GM21515 (cell line): ENCODE measurements around the gene MTHFR.

Experiments
- ATAC-seq: cut with Tn5 transposase; IDR thresholded peaks from one replicate; pipeline ENCODE4 v1.9.1; 2021; ENCODE audit not compliant: unreplicated experiment

The MTHFR gene

DNA sequence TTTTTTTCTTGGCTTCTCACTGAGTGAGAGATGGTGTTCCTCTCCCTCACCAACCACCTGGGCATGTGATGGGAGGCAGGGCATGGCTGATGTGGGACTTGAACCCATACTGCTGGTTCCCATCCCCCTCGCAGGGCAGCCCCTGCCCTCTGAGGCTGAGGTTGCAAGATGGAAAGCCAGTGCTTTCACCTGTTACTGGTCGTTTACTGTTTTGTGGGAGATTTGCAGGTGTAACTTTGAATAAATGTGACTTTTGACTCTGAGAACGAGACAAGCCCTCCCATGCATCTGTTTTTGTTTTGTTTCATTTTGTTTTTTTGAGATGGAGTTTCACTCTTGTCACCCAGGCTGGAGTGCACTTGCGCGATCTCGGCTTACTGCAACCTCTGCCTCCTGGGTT is 22.2 kb downstream of the MTHFR start:
- no peak for ATAC-seq

DNA sequence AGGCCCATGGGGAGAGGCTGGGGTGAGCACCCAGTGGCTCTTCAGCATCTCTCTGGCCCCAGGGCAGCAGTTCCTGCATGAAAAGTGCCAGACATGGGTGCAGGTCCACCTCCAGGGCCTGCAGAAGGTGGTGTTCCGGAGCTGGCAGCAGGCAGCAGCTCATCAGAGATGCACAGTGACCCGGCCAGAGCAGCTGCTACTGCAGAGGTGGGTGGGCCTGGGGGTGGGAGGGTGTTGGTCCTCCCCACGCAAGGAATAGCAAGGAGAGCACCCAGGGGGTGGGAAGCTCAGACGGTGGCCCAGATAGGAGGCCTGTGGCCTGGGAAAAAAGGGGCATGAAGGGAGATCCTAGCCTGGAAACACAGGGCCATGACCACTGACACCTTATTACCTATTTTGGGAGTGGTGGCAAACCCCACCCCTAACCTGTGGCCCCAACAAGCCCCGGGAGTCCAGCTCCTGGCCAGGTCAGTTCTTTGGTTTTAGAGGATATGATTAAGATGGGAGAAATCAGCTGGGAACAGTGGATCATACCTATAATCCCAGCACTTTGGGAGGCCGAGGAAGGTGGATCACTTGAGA is 23.5 kb downstream of the MTHFR start:
- ATAC-seq: no peak

DNA sequence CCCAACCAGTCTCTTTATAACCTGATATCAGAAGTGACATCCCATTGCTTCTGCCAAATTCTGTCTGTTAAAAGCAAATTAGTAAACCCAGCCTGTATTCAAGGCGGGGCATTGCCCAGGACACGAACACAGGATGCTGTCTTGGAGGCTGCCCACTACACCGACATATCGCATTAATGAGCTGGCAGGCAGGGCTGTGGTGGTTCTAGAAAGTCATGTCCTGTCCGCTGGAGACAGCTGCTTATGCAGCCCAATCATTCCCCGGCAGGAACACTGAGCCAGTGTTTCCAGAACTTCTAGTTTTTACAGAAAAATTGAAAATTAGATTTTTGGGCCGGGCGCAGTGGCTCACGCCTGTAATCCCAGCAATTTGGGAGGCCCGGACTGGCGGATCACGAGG is 24.5 kb downstream of the MTHFR start:
- no peak for ATAC-seq

DNA sequence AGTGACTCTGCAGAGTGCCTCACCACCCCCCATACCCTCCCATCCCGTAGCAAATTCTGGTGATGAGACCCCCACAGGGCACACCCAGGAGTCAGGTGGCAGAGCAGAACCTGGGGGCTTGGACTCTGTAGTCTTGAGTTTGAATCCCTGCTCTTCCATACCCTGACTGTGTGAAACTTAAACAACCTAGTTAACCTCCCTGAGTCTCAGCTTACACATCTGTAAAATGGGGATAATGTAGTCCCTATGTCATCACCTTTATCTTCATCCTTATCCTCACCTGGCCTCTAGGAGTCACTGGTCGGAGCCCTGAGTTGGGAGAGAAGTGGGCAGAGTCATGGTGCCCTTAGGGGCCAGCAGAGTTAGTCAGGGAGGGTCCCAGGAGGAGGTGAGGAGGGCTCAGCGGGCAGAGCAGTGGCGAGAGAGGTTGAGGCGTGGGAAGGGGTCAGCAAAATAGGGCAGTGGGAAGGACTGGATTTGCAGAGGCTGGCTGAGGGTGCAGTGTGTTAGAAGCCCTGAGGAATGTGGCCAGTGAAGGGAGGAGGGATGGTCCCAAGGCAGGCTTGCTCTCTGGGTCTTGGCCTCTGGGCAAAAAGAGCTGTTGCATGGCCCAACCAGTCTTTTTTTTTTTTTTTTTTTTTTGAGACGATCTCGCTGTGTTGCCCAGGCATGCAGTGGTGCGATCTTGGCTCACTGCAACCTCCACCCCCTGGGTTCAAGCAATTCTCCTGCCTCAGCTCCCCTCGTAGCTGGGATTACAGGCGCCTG is 25.2 kb downstream of the MTHFR start:
- ATAC-seq: no peak

DNA sequence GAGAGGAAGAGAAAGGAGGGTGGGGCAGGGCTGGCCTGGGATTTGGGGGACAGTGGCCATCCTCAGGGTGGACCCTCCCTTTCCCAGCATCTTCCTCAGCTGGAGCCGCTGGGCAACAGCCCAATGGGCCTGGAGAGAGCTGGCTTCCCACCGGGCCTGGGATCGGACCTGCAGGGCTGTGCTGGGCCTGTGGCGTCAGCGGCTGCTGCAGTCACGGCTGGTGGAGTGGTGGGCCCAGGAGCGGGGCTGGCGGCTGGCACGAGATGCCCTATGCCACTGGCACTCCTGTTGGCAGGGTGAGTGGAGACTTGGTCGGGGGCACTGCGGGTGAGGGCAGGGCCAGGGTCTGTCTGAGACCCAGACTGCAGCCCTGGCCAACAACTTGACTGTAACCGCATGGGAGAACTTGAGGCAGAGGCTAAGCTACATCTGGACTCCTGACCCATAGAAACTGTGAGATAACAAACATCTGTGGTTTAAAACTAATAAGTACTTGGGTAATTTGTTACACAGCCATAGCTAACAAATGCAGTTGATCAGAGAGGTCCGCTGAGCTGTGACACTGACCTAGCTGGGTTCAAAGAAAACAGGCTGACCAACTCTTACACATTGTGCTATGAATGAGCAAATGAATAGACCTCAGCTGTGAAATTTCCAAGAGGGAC is 25.9 kb downstream of the MTHFR start:
- ATAC-seq: no peak

DNA sequence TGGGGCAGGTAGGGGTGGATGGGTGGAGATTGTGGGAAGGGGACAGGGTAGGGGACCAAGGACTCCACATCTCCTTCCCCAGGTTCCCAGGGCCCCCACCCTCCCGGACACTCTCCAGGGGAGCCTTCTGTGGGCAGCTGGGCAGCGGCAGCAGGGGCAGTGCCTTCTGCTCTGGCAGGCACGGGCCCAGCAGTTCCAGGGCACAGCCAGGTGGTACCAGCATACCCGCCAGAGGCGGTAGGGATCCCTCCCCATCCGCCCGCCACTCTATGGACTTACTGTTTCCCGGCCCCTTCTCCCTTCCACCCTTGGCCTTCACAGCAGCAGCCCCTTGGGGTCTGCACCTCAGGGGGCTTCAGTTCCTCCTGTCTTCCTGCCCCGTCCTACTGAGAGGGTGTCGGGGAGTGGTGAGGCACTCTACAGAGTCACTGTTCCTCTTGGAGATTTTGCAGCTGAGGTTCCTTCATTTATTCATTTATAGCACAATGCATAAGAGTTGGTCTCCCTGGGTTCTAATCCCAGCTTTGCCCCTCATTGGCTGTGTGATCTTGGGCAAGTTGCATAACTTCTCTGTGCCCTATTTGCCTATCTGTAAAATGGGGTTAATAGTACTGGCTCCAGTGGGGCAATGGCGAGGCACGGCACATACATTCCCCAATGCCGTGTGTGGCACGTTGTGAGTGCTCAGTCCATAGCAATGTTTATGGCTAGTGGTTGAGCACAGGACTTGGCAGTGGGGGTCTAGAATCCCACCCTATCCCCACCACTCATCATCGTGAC is 26.7 kb downstream of the MTHFR start:
- ATAC-seq: no peak

DNA sequence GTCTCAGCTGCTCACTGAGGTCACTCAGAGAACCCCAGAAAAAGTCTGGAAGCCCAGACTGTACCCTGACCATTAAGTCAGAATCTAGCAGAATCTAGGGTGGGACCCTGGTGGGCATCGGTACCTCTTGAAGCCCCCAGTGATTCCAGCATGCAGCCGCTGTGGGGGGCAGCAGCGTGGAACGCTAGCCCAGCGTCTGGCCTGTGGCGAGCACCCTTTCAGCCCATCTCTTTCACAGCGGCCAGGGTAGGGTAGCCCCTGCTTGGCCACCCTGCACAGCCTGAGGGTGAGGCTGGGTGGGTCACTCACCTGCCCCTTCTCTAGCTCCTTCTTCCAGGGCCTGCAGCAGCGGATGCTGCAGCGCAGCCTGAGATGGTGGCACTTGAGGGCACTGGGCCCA is 27.4 kb downstream of the MTHFR start:
- no peak for ATAC-seq

DNA sequence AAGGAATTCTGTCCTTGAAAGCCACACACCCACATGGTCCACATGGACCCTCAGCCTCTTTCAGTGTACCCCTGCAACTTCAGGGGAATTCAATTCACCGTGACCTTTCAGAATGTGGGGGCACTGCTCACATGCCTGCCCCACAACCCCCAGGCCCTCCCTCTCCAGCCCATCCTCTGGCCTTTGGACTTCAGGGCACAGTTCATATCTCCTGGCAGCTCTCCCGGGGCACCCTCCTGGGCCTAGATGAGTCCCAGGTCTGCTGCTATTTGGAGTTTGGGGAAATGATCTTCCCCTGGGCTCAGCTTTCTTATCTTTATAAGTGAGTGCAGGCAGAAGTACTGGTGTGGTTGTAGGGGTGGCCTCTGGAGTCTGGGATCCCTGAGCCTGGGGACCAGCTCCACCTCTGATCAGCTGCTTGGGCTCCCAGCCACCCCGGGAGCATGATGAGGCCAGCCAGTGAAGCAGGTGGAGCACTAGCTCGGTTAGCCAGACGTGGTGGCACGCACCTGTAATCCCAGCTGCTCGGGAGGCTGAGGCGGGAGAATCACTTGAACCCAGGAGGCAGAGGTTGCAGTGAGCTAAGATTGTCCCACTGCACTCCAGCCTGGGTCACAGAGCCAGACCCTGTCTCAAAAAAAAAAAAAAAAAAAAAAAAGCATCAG is 28.0 kb downstream of the MTHFR start:
- no peak for ATAC-seq

DNA sequence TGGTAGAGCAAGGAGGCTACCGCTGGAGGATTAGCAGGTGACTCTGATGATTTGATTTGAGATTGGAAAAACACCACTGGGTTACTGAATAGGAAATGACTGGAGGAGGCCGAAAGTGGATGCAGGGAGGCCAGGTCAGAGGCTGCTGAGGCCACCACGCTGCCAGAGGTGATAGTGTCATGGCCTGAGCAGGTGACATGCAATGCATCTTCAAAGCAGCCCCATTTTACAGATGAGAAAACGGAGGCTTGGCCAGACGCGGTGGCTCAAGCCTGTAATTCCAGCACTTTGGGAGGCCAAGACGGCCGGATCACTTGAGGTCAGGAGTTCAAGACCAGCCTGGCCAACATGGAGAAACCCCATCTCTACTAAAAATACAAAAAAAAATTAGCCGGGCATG is 31.0 kb downstream of the MTHFR start:
- no peak for ATAC-seq

DNA sequence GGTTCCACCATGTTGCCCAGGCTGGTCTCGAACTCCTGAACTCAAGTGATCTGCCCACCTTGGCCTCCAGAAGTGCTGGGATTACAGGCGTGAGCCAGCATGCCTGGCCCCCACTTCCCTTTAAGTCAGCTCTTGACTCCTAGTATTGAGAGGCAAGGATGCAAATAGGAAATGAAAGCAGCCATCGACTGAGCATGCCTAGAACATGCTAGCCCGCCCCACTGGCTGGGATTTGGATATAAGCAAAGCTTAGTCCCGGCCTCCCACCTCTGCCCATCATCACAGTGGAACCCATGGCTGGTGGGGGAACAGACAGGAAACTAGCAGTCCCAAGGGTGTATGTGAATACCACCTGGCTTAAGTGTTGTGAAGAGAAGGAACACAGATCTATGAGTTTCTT is 33.3 kb downstream of the MTHFR start:
- ATAC-seq: no peak

DNA sequence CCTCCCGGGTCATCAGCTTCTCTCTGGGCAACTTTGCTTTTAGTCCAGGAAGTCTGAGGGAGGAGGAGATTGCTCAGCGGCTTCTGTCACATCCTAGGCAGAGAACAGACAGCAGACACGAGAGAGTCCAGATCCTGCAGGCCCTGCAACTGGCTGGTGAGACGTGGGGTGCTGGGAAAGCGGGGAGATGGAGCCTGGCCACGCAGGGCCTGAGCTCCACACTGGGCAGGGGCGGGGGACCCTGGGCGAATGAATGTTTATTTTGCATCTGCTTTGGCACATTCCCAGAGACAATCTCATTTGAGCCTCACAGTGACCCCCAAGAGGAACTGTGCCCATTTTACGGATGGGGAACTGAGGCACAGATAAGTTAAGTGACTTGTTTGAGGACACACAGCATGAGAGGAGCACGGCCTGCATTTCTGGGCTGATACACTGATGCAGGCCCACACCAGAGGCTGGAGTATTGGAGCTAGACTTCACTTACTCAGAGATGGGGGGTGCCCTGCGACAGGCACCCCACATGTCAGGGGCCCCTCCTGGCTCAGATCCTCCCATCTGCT is 34.2 kb downstream of the MTHFR start:
- no peak for ATAC-seq

DNA sequence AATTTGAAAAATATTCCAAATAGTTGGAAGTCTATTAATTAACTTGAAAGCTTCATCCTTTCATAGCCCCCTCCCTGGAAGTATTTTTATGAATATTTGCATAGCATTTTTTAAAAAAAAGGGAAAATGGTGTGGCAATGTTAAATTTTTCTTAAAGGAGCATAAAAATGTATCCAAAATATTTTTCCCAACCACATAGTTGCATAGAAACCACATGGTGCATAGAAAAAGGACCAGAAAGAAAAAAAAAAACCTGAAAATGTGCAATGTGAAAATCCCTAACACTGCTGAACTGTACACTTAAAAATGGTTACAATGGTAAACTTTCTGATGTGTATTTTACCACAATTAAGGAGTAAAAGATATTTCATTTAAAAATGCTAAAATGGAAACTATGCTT is 35.8 kb downstream of the MTHFR start:
- no peak for ATAC-seq

DNA sequence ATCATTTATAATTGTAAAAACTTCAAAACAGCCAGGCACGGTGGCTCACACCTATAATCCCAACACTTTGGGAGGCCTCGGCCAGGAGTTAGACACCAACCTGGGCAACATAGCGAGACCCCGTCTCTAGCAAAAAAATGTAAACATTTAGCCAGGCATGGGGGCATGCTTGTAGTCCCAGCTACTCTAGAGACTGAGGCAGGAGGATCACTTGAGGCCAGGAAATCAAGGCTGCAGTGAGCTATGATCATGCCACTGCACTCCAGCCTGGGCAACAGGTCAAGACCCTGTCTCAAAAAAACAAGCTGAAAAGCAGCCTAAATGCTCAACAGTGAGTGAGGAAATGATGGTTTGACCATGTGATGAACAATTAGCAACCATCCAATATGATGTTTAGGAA is 36.5 kb downstream of the MTHFR start:
- ATAC-seq: no peak

DNA sequence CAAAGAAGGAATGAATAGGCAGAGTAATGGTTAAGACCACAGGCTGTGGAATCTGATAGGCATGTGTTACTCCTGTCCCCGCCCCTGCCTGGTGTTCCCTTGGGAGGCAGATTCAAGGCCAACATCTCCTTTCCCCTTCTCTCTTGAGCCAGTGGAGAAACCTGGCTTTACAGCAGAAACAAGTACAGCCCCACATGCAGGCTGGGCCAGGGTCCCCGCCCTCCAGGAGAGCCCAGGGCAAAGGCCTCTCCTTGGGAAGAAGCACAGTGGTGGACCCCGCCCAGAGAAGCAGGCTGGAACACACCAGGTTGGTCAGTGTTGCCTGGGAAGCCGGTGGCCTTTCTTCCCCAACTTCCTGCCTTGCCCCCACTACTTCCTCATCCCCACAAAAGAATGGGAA is 36.9 kb downstream of the MTHFR start:
- no peak for ATAC-seq

DNA sequence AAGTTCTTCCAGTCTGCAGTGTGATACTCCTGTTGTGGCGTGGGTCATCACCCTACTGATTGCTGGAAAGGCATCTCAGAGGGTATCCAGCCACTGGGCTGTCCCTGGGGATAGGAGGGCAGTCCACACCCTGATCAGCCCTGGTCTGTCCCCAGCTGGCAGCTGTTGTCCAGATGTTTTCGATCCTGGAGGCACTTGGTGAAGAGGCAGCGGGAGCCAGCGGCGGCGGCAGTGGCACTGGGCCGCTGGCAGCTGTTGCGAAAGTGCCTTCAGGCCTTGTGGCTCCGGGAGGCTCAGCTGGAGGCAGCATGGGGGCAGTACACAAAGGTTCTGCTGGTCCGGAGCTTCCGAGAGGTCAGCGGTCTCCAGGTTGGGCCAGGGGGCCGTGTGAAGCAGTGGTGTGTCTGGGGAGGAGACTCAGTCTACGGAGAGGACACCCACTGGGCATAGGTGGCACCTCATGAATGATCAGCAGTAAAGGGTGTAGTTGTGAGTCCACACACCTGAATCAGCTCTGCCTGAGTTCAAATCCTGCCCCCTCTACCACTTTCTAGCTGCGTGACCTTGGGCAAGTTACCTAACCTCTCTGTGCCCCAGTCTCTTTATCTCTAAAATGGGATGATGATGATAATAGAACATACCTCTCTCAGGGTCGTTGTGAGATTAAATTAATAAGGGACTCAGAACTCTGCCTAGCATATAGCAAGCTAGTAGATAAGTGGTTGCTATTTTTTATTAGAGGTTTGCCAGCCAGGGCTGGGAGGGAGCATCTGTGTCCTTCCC is 37.7 kb downstream of the MTHFR start:
- ATAC-seq: no peak

DNA sequence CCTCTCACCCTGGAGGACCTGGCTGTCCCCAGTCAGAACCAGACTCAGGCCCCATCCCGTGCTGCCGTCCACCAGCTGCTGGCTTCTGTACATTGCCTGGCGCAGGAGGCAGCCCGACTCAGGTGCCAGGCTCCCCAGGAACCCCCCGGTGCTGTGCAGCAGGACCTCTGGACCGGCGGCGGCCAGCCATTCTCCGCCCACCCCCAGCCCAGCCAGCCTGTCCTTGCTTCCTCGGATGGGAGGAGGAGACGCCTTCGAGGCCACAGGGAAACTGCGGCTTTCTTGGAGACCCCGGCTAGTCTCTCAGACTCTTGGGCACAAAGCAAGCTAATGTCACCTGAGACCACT is 39.4 kb downstream of the MTHFR start:
- no peak for ATAC-seq

DNA sequence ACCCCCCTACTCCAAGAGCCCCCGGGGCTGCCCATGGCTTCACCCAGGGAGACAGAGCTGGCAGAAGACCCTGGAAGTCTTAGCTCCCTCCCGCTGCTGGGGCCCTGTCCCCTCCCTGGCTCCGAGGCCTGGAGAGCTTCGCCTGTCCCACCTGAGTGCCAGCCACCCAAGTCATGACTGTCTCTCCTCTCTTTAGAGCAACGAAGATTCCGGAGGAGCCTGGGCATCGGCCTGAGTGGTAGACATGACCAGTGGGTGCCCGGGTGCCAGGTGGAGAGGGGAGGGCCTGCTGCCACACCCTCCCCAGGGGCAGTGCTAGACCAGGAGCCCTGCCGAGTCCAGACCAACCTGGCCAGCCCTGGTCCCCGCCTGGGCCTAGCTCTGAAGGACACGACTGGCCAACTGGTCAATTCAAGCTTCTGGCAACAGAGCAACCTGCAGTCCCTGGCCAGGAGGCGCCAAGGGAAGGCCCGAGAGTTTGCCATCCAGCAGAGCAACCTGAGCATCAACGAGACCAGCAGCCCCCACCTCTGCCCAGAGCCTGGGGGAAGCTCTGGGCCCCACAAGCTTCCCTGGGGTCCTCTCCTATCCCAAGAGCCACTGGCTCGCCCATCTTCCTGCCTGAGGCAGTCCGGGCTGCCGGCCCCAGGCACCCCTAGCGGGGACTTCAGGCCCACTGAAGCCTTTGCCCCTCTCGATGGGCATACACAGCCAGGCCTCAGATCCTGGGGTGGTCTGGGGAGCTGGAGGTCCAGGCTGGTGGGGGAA is 39.9 kb downstream of the MTHFR start:
- no peak for ATAC-seq

DNA sequence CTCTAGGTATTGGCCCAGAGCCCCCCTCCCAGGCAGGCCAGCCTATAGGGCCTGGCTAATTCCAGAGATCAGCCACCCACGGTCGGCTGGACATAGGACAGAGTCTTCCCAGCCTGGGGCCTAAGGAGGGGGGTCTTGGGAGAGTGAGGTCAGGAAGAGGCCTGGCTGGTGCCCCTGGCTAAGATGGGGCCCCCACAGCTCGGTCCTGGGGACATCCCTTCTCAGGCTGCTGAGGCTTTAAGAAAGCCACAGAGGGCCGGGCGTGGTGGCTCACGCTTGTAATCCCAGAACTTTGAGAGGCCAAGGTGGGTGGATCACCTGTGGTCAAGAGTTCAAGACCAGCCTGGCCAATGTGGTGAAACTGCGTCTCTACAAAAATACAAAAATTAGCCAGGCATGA is 41.2 kb downstream of the MTHFR start:
- ATAC-seq: no peak

DNA sequence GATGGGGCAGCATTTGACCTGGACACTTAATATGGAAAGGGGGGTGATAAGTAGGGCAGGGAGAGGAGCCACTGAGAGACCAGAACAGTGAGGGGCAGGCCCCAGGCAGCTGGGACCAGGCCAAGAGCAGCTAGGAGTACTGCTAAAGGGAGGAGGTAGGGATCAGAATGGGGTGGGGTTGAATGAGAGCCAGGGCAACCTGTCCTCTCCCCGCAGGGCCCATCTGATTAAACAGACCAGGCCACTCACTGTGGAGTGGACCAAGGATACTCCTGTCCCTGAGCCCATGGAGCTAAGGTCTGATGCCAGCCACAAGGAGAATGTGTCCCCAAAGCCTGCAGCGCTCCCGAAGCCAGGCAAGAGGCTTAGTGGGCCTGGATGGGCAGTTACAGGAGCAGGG is 41.6 kb downstream of the MTHFR start:
- no peak for ATAC-seq
